K562 (cell line): ENCODE results near the gene RSAD1. TPM values are rescaled to one million over a fixed set of nuclear protein-coding genes. Genes with fewer than 3 reads are reported as not detected.
A peak's percentile ranks its signal among the peaks of the same experiment; 100 is the strongest.

Experiments
- CTCF ChIP-seq, 3 experiments: IDR thresholded peaks in 2 of 3; conservative IDR thresholded peaks in 1 of 3; 2 replicates each; pipeline ENCODE4 v1.5.1; 2011 to 2012; ENCODE audit warnings: low read length in 3 of 3, mild to moderate bottlenecking in 3 of 3, control low read depth in 2 of 3, improper control_type of control experiment in 1 of 3, inconsistent platforms in 1 of 3, low read depth in 1 of 3, mixed read lengths in 1 of 3, moderate library complexity in 1 of 3; ENCODE audit not compliant: insufficient read depth in 2 of 3
- ETS1 ChIP-seq: conservative IDR thresholded peaks from 2 replicates; pipeline ENCODE4 v1.6.1; 2011; ENCODE audit warnings: low read depth, mild to moderate bottlenecking, low read length; ENCODE audit not compliant: control insufficient read depth
- GATA2 ChIP-seq: sonication (generic); formaldehyde crosslinking; IDR thresholded peaks from 2 replicates; pipeline ENCODE4 v1.4.0; 2020; ENCODE audit warnings: mild to moderate bottlenecking, missing genetic modification reagents
- NRF1 ChIP-seq, 2 experiments: fragments of 450-650 bp; IDR thresholded peaks in 1 of 2; conservative IDR thresholded peaks in 1 of 2; 2 replicates each; pipeline ENCODE4 v1.6.1; 2014; ENCODE audit warnings: mild to moderate bottlenecking in 2 of 2
- RBM17 ChIP-seq: fragments of 200-400 bp; formaldehyde crosslinking; IDR thresholded peaks from 2 replicates; pipeline ENCODE4 v1.6.1; 2017; ENCODE audit warnings: low read depth, mild to moderate bottlenecking, low read length, borderline replicate concordance
- UBTF ChIP-seq, 2 experiments: IDR thresholded peaks; 2 replicates each; pipeline ENCODE4 v1.6.1; 2012; ENCODE audit warnings: improper control_type of control experiment in 2 of 2, low read depth in 2 of 2, low read length in 2 of 2, borderline replicate concordance in 1 of 2
- ZBTB12 ChIP-seq: fragments of 250-450 bp; sonication (Bioruptor Pico); IDR thresholded peaks from 2 replicates; pipeline ENCODE4 v1.4.0; 2020
- ZFP36 ChIP-seq: fragments of 150-350 bp; IDR thresholded peaks from 2 replicates; pipeline ENCODE4 v1.6.1; 2018; ENCODE audit warnings: low read length, low read depth; ENCODE audit not compliant: partially characterized antibody
- ZNF217 ChIP-seq: sonication (generic); formaldehyde crosslinking; IDR thresholded peaks from 2 replicates; pipeline ENCODE4 v1.8.0; 2022; ENCODE audit warnings: mild to moderate bottlenecking, missing genetic modification reagents
- ZNF512 ChIP-seq: IDR thresholded peaks from 2 replicates; pipeline ENCODE4 v1.6.1; 2016; ENCODE audit warnings: missing genetic modification characterization, missing compliant biosample characterization
- ZNF589 ChIP-seq: fragments of 200-800 bp; sonication (Bioruptor generic); IDR thresholded peaks from 2 replicates; pipeline ENCODE4 v1.6.1; 2016; ENCODE audit warnings: low read depth, missing genetic modification characterization, missing compliant biosample characterization
- polyA plus RNA-seq, 8 experiments: library from polyadenylated mRNA; depleted of rRNA in 4 of 8; stranded (reverse) in 5 of 8; unstranded in 3 of 8; fragments of >200 nt; fragmentation: Nextera tagmentation in 2 of 8; fragmentation: Illumina TruSeq in 1 of 8; extraction: Ambion mirVana in 2 of 8; extraction: Trizol in 1 of 8; gene quantifications; 2 replicates each; pipeline versions ENCODE4 v1.2.1 to v1.2.3, GENCODE V29; 2011 to 2014; ENCODE audit warnings: inconsistent platforms in 1 of 8, missing spikeins in 1 of 8
- total RNA-seq, 7 experiments: library from RNA; depleted of rRNA in 6 of 7; stranded (reverse); fragments of >200 nt in 6 of 7; fragmentation: Illumina TruSeq in 2 of 7; extraction: Trizol in 2 of 7; gene quantifications; 2 replicates each; pipeline versions ENCODE4 v1.2.1 to v1.2.3, GENCODE V29; 2011 to 2021; ENCODE audit warnings: low replicate concordance in 1 of 7
- TF ChIP-seq, protein P1 (sequence below): sonication (generic); formaldehyde crosslinking; IDR thresholded peaks from 2 replicates; pipeline ENCODE4 v1.8.0; 2022; ENCODE audit warnings: mild to moderate bottlenecking, missing genetic modification reagents, borderline replicate concordance
- TF ChIP-seq, protein P2 (sequence below): sonication (generic); formaldehyde crosslinking; IDR thresholded peaks from 2 replicates; pipeline ENCODE4 v1.9.0; 2022; ENCODE audit warnings: mild to moderate bottlenecking, missing genetic modification reagents

Gene RSAD1
- total and polyA plus RNA-seq, 9 of the 15 experiments (the other 6 are each of a cell fraction or from before 2014, with no cell fraction given) = 4.5 to 42.5 (median 26.8) TPM

GRCh38 chr17:50479522-50480141, 972 bp downstream of the RSAD1 start (continued):
- TF ChIP-seq, protein P1, sequence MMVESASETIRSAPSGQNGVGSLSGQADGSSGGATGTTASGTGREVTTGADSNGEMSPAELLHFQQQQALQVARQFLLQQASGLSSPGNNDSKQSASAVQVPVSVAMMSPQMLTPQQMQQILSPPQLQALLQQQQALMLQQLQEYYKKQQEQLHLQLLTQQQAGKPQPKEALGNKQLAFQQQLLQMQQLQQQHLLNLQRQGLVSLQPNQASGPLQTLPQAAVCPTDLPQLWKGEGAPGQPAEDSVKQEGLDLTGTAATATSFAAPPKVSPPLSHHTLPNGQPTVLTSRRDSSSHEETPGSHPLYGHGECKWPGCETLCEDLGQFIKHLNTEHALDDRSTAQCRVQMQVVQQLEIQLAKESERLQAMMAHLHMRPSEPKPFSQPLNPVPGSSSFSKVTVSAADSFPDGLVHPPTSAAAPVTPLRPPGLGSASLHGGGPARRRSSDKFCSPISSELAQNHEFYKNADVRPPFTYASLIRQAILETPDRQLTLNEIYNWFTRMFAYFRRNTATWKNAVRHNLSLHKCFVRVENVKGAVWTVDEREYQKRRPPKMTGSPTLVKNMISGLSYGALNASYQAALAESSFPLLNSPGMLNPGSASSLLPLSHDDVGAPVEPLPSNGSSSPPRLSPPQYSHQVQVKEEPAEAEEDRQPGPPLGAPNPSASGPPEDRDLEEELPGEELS = 0 out of 2 replicates have a peak, but pooled peaks have one; percentile 46
- TF ChIP-seq ETS1 (peak; percentile 71; the same call in 1 of the 2 replicates), ZNF217 (CRISPR knock-in tag) (no peak), ZNF512 (no peak), ZNF589 (no peak), ZFP36 (peak; percentile 68), RBM17 (no peak), UBTF (IDR thresholded peaks at IDR 0.05; ENCODE audit: borderline replicate concordance in 1 of 2, low read depth in 2 of 2, low read length in 2 of 2) (0 out of 4 replicates have a peak, but pooled peaks of 1 of the 2 experiments have one; percentile 46), CTCF (IDR thresholded peaks at IDR 0.05 in 2 of 3, conservative IDR thresholded peaks at IDR 0.05 in 1 of 3; ENCODE audit: insufficient read depth in 2 of 3, low read depth in 1 of 3, low read length in 3 of 3) (peak; percentile 66 to 97 (median 79)), ZBTB12 (CRISPR knock-in tag) (no peak), GATA2 (no peak), NRF1 (conservative IDR thresholded peaks at IDR 0.05 in 1 of 2, IDR thresholded peaks at IDR 0.05 in 1 of 2) (no peak)
- TF ChIP-seq, protein P2, sequence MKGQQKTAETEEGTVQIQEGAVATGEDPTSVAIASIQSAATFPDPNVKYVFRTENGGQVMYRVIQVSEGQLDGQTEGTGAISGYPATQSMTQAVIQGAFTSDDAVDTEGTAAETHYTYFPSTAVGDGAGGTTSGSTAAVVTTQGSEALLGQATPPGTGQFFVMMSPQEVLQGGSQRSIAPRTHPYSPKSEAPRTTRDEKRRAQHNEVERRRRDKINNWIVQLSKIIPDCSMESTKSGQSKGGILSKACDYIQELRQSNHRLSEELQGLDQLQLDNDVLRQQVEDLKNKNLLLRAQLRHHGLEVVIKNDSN (CRISPR knock-in tag) = peak; percentile 52
